LNCAP (cell line): ENCODE measurements around the gene SH3RF1.

ENCODE experiments used
- CTCF ChIP-seq: fragments of 450-650 bp; IDR thresholded peaks from 2 replicates; pipeline ENCODE4 v1.5.1; 2017; ENCODE audit warnings: mild to moderate bottlenecking

The SH3RF1 gene

DNA sequence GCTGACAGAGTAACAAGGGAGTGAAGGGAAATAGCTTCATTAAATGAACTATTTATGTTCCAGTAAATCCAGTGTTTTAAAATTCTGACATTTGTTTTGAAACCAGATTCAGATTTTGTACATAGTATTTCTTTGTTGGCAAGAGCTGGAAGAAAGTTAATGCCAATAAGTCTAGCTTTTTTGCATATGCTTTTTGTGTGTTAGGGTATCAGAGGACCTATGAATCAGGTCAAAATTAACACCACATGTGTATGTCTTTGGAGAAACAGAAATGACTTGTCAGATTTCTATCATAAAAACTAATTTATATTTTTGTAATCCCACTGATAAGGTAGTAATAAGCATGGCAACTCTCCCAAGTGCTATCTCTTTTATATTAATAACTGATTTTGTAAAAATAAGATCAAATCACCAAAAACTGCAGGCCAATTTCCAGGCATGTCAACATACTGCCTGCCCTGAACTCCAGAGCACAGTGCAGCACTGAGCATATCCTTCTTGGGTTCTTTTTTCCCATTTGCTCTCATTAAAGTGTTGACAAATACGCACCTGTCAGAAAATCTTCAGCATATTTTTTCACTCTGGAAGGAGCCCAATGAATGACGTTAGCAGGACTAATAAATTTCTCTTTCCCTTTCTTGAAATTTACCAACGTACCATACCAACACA lies 65.5 kb downstream of the SH3RF1 start:
- no peak for TF ChIP-seq CTCF

- no peak for TF ChIP-seq CTCF
Observed at GRCh38 chr4:169203891-169204290, 66.9 kb downstream of the SH3RF1 start.

- TF ChIP-seq CTCF: no peak
Observed at GRCh38 chr4:169202878-169203277, 67.9 kb downstream of the SH3RF1 start.

GRCh38 chr4:169202145-169202699 lies 68.5 kb downstream of the SH3RF1 start:
- TF ChIP-seq CTCF: no peak

GRCh38 chr4:169201222-169202144 lies 69.3 kb downstream of the SH3RF1 start:
- TF ChIP-seq CTCF: no peak

DNA sequence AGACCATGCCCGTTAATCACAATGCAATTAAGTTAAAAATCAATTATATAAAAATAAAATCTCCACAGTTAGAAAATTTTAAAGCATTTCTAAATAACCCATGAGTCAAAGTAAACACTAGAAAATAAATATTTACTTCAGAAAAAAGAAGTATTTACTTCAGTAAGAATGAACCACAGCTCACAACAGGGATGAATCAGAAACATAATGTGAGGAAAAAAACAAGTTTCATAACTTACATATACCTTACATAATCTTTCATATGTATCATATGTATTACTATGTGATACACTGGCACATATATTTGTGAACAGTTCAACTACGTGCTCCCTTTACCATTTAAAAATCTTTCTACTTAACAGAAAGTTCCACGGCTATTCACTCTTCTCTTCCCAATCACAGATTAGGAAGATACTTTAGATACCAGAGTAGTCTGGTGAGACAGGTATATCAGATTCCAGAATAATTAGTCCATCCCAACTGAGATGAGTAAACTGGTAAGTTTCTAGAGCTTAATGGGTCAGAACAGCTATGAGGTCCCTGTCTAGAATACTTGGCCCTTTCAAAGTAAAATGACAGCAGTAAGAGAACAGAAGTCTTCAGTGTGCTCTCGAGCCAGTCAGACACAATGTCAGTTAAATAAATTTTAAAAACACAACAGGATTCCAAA lies 70.3 kb downstream of the SH3RF1 start:
- no peak for TF ChIP-seq CTCF

- no peak for TF ChIP-seq CTCF
Observed at GRCh38 chr4:169199184-169199583, 71.6 kb downstream of the SH3RF1 start.
